COLO668 (cell line): ENCODE measurements around the gene HYAL1.
"Not testable (repeated sequence)": the region's sequence is repeated elsewhere in the genome, so short reads cannot be mapped to it uniquely, and the experiment has no call there.

Source experiments
- DNase-seq: peaks from one replicate; lab custom pipeline; 2025; ENCODE audit not compliant: unreplicated experiment; lab: John Stamatoyannopoulos, UW

Gene HYAL1

DNA sequence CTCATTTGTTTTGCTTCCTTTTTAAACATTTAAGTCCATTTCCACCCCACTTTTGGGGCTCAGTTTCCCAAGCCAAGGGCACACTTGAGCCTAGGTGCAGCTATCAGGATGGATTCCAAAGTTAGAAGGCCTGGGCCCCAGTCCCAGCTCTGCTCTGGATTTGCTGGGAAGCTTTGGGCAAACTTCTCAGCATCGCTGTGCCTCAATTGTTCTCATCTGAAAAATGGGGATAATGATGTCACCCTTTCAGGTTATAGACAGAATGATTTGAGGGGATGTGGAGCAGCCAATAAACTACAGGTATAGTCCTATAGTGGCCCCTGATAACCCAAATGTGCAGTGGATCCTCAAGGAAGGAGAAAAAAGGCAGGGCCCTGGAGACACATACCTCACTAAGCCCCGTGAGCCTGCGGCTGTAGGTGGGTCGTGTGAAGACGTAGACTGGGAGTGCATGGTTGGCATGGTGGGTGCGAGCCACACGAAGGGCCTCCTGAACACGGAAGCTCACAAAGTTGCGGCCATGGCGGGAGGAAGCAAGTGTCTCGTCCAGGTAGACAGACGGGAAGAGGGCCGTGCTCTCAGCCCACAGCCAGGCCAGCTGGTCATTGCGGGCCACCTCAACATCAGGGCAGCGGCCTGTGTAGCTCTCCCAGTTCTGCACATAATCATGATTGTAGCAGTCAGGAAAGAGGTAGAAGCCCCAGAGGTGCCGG lies 16.0 kb upstream of the HYAL1 start:
- no peak for DNase-seq

GRCh38 chr3:50318615-50319014 lies 15.2 kb upstream of the HYAL1 start:
- no peak for DNase-seq

DNA sequence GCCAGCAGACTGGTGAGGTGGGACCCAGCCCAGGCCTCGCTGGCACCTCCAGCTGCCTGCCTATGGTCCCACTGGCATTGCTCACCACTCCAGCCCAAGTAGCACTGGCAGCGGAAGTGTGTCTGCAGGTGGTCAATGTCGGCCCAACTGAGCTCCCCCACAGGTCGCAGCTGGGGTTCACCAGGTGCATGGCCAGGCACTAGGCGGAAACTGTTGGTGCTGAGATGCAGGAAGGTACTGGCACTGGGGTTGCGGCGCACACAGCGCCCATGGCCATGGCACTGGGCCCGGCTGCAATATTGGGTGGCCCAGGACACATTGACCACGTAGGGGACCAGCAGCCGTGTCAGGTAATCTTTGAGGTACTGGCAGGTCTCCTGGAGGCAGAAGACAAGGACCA lies 14.8 kb upstream of the HYAL1 start:
- DNase-seq = no peak

GRCh38 chr3:50317300-50317699 lies 13.9 kb upstream of the HYAL1 start:
- DNase-seq = peak; percentile 15

- peak; percentile 32 for DNase-seq
These were observed 13.4 kb upstream of the HYAL1 start for GRCh38 chr3:50316657-50317242.

DNA sequence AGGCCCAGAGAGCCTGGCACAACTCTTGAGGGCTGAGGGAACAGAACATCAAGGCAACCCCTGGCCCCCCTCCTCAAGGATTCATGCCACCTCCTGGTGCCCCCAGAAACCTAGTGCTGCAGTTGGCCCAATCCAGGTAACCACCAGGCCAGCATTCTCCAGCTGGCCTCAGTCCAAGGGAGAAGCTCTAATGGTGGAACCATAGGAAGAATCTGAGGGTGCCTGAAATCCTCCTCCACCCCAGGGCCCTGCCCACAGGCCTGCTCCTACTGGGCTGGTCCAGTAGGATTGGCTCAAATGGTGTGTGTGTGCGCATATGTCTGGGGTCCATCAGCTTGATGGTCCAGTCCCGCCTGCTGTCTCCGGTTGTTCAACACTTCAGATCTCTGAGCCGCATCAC lies 11.4 kb upstream of the HYAL1 start:
- no peak for DNase-seq

DNA sequence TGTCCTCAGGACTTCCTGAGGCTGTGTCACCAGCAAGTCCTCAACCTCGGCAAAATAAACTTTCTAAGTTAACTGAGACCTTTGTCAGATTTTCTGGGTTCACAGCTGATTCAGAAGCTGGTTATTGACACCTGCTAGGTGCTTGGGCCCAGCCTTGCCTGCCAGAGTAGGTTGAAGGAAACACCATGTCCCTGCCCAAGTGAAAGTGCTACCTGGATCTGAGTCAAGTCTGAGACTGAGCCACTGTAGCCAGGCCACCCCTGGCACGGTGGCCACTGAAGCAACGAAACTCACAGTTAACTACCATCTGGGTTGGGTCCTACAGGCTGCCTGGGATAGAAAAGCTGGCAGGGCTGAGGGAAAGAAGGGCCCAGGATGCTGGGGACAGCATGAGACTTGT lies 11.0 kb upstream of the HYAL1 start:
- DNase-seq = no peak

DNA sequence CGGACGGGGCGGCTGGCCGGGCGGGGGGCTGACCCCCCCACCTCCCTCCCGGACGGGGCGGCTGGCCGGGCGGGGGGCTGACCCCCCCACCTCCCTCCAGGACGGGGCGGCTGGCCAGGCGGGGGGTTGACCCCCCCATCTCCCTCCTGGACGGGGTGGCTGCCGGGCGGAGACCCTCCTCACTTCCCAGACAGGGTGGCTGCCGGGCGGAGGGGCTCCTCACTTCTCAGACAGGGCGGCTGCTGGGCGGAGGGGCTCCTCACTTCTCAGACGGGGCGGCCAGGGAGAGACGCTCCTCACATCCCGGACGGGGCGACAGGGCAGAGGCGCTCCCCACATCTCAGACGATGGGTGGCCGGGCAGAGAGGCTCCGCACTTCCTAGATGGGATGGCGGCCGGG lies 8.7 kb upstream of the HYAL1 start:
- DNase-seq = not testable (repeated sequence)

- no peak for DNase-seq
These were observed 1.2 kb upstream of the HYAL1 start for GRCh38 chr3:50304601-50305000.

DNA sequence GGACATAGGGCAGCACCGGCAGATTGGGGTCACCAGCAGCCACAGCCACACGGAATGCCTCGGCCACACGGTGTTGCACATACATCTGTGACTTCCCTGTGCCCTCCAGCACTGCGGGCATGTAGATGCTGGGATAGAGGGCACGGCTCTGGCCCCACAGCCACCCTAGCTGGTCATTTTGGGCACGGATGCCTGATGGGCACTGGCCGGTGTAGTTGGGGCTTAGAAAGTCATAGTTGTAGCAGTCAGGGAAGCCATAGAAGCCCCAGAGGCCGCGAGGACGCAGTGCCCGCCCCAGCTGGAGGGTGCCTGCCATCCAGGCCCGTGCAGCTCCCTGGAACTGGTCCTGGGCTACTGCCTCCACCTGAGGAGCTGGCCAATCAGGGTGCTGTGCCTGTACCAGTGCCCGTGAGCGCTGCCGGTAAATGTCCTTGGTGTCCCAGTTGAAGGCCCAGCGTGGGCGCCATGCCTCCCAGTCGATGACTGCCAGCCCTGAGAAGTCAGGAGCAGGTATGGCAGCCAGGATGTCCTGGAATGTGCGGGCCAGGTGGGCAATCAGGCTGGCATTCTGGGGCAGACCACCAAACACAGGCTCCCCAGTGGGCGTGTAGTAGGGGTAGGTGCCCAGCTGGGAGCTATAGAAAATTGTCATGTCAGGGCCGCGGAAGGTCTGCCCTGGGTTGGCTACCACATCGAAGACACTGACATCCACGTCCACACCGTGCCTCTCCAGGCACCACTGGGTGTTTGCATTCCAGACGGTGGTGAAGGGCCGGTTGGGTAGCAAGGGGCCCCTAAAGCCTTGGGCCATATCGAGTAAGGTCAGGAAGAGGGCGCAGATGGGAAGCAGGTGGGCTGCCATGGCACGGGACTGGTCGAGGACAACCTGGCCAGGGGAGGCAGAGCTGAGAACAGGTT lies 1.0 kb downstream of the HYAL1 start:
- no peak for DNase-seq

DNA sequence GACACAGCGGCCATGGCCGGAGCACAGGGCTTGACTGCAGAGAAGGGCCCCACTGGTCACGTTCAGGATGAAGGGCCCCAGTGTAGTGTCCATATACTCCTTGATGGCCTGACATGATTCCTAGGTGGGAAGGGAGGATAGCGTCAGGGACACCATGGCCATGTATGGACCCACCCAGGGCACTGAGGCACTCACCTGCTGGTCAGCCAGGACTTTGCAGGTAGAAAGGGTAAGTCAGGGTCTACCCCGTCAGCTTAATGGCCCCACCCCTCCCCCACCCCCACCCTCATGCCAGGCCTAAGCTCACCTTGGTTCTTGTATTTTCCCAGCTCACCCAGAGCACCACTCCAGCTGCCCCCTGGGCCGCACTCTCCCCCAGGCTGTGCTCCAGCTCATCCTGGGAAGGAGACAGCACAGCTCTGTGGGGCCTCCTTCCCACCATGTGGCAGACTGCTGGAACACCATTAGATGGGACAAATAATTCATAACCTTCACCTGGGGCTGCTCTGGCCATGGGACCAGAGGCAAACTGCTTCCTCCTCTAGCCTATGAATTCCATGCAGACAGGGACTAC lies 2.6 kb downstream of the HYAL1 start:
- DNase-seq = no peak

DNA sequence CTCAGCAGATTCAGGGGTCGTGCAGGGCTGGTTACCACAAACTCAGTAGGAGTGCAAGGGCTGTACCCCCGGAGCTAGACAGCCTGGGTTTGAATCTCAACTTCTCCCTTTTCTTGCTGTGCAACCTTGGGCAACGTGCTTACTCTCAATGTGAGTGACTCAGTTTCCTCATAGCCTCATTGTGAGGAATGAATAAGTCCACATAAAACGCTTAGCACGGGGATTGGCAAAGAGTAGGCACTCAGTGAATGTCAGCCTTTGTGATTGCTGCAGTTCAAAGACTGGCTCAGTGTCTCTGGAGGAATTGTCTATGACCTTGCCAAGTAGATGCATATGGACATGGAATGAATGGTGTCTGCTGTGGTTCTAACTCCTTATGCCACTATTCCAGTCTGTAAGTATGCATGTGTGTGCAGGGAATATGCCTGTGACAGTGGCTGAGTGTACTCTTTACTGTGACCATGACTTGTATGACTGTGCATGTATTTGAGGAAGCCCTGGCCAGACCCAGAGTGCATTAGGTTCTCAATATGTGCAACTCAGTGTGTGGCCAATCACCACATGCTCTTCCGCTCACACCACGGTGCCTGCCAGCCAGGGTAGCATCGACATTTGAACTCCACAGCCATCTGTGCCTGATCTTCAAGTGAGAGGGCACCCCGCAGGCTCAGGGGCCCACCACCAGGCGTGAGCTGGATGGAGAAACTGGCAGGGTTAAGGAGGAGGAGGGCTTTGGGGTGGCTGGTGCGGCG lies 3.3 kb downstream of the HYAL1 start:
- DNase-seq = no peak

- DNase-seq = no peak
These were observed 3.8 kb downstream of the HYAL1 start for GRCh38 chr3:50299638-50299928.

- DNase-seq = peak; percentile 97
These were observed 4.3 kb downstream of the HYAL1 start, which contains the start of the genes HYAL3 and NAA80 for GRCh38 chr3:50298836-50299637. HYAL3 (minus strand) TSS chr3:50299405; CDS start chr3:50295602, 3,803 bp downstream. NAA80 (minus strand) TSS chr3:50299405; CDS start chr3:50297463, 1,942 bp downstream.

- DNase-seq = no peak
These were observed 5.3 kb downstream of the HYAL1 start for GRCh38 chr3:50297896-50298725.

- no peak for DNase-seq
These were observed 6.0 kb downstream of the HYAL1 start for GRCh38 chr3:50297384-50297775.

DNA sequence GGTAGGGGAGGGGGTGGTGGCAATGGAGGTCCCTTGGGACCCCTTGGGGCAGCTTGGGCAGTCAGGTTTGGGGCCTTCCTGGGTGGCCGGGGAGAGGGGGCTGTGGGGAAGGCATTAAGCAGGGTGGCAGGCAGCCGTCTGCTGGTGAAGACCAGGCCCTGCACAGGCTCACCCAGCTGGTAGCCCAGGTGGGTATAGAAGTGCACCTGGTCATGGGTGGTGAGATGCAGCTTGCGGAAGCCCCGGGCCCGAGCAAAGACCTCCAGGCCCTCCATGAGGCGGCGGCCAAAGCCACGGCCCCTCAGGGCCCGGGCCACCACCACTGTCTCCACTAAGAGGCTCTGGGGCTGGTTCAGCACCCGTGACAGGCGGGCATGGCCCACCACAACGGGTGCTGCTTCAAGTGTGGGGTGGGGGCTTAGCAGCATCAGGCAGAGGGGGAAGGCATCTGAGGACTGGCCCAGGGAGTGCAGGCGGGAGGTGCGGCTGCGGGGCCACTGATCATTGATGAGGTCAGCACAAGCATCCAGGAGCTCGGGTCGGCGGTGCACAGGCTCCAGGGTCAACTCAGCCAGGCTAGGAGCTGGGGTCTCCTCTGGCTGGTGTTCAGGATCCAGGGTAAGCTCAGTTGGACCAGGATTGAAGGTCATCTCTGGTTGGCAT lies 6.5 kb downstream of the HYAL1 start:
- DNase-seq = no peak

DNA sequence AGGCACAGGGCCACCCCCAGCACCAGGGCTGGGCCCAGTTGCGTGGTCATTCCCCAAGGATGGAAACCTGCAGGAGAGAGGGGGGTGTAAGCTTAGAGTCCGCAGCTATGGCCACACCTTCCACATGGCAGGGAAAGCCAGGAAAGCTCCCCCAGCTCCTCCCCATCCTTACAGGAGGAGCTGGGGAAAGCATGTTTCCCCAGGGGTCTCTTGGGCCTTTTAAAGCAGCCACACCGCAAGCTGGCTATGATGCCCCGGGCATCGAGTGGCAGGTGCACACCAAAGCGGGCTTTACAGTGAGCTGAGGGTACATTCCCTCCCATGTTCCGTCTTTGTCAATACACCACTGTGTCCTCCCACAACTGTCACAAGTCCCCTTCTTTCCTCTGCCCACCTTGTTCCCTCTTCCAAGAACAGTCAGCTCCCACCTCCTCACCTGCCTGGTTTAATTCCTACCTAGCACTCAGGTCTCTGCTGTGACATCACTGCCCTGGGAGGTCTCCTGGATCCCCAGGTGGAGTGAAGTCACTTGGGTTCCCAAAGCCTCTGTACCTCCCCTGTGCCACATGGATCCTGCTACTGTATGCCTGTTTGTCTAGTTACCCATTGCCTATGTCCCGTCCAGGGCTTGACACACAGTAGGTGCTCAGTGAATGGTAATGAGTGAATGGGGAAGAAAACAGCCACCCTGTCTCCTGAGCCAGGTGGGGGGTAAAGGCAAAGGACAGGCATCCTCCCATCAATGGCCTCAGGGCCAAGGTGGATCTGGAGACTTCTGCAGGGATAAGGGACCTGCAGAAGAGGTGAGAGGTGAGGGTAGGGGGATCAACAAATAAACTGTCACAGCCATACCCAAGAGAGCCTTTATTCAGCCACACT lies 7.6 kb downstream of the HYAL1 start:
- DNase-seq = no peak
